ENCODE data around the gene CLTC. TPM values are rescaled to one million over a fixed set of nuclear protein-coding genes. Genes with fewer than 3 reads are reported as not detected.

Gene CLTC
- total RNA-seq, 2 experiments from 2014 or later, result 123 to 227 TPM

GRCh38 chr17:59643159-59644140 lies 23.8 kb downstream of the CLTC start:
- intact Hi-C loops (cut with micrococcal nuclease; ENCODE audit: unreplicated experiment), result no loop called here
- no TSS peak for BruUV-seq (replicated peaks)

GRCh38 chr17:59647288-59647687 lies 27.6 kb downstream of the CLTC start:
- CTCF ChIA-PET (ENCODE audit: unreplicated experiment), result no interaction called here
- Histone ChIP-seq H3K79me2 (ENCODE audit: insufficient read depth, low read depth, low read length) (peaks cover 80% of the 10 kb centered on the region), H3K9me3 (ENCODE audit: low read length) (no peaks in the 10 kb centered on the region), H4K20me1 (ENCODE audit: insufficient read depth, low read length) (peaks cover 13% of the 10 kb centered on the region), H3K4me1 (ENCODE audit: insufficient read depth, low read length, poor library complexity, severe bottlenecking) (peaks cover 20% of the 10 kb centered on the region), H3K36me3 (ENCODE audit: insufficient read depth, low read length) (peaks cover 88% of the 10 kb centered on the region), H3K4me2 (ENCODE audit: low read length) (no peak overlapping the region), H2AFZ (ENCODE audit: low read length) (no peak overlapping the region), H3K27ac (ENCODE audit: low read depth, low read length, poor library complexity, severe bottlenecking) (no peak overlapping the region), H3K9me2 (ENCODE audit: insufficient read depth, low read length) (no peaks in the 10 kb centered on the region), H3K4me3 (ENCODE audit: low read depth, low read length, poor library complexity, severe bottlenecking) (no peak overlapping the region)
- intact Hi-C loops (cut with micrococcal nuclease; ENCODE audit: unreplicated experiment), result loop anchor here (5.0 kb wide), 1 partner anchor 40 kb away; no protein-coding TSS in a partner anchor
- POLR2A ChIA-PET, result interaction anchor here (0.8 to 1.5 kb wide), 3 partner anchors 10 to 28 kb away, joined by 4 to 7 read pairs (median 4); no protein-coding TSS in a partner anchor
- no TSS peak for BruUV-seq (replicated peaks)
- no peak for DNase-seq (ENCODE audit: low spot score)
- no peak for TF ChIP-seq EZH2phosphoT487 (IDR thresholded peaks at IDR 0.05; ENCODE audit: borderline replicate concordance, low read depth, low read length)

More at GRCh38 chr17:59643159-59644140, 23.8 kb downstream of the CLTC start:
- no peaks in the 10 kb centered on the region for H3K9me3 ChIP-seq (ENCODE audit: low read length)
- H3K79me2 ChIP-seq (ENCODE audit: insufficient read depth, low read depth, low read length), result peaks cover 93% of the 10 kb centered on the region
- peaks cover 62% of the 10 kb centered on the region for H3K36me3 ChIP-seq (ENCODE audit: insufficient read depth, low read length)
- H2AFZ ChIP-seq (ENCODE audit: low read length), result no peak overlapping the region
- H4K20me1 ChIP-seq (ENCODE audit: insufficient read depth, low read length), result peaks cover 25% of the 10 kb centered on the region
- peak overlapping the region; percentile 57 for H3K4me3 ChIP-seq (ENCODE audit: low read depth, low read length, poor library complexity, severe bottlenecking)
- TF ChIP-seq EZH2phosphoT487 (IDR thresholded peaks at IDR 0.05; ENCODE audit: borderline replicate concordance, low read depth, low read length), result no peak
- TF ChIP-seq CTCF (conservative IDR thresholded peaks at IDR 0.05; ENCODE audit: low read length), result 0 out of 2 replicates have a peak, but pooled peaks have one; percentile 18
- peak overlapping the region; percentile 95 for H3K27ac ChIP-seq (ENCODE audit: low read depth, low read length, poor library complexity, severe bottlenecking)
- ChIA-PET CTCF (ENCODE audit: unreplicated experiment) (no interaction called here), POLR2A (interaction anchor here (0.6 to 2.8 kb wide), 9 partner anchors 9 to 31 kb away, joined by 3 to 23 read pairs (median 7); partner anchors contain the start of gene CLTC)
- H3K9me2 ChIP-seq (ENCODE audit: insufficient read depth, low read length), result no peaks in the 10 kb centered on the region
- peak; percentile 54 for DNase-seq (ENCODE audit: low spot score)
- peaks cover 57% of the 10 kb centered on the region for H3K4me1 ChIP-seq (ENCODE audit: insufficient read depth, low read length, poor library complexity, severe bottlenecking)
- peak overlapping the region; percentile 84 for H3K4me2 ChIP-seq (ENCODE audit: low read length)

- no peaks in the 10 kb centered on the region for H3K4me1 ChIP-seq (ENCODE audit: insufficient read depth, low read length, poor library complexity, severe bottlenecking)
- no peak for DNase-seq (ENCODE audit: low spot score)
- no peak overlapping the region for H3K27ac ChIP-seq (ENCODE audit: low read depth, low read length, poor library complexity, severe bottlenecking)
- TF ChIP-seq CTCF (conservative IDR thresholded peaks at IDR 0.05; ENCODE audit: low read length) (no peak), EZH2phosphoT487 (IDR thresholded peaks at IDR 0.05; ENCODE audit: borderline replicate concordance, low read depth, low read length) (no peak)
- peaks cover 58% of the 10 kb centered on the region; the same call in 1 of the 2 replicates for H3K79me2 ChIP-seq (ENCODE audit: insufficient read depth, low read depth, low read length)
- no peak overlapping the region for H3K4me2 ChIP-seq (ENCODE audit: low read length)
- H3K9me2 ChIP-seq (ENCODE audit: insufficient read depth, low read length), result no peaks in the 10 kb centered on the region
- H2AFZ ChIP-seq (ENCODE audit: low read length), result no peak overlapping the region
- peaks cover 98% of the 10 kb centered on the region for H3K36me3 ChIP-seq (ENCODE audit: insufficient read depth, low read length)
- H3K4me3 ChIP-seq (ENCODE audit: low read depth, low read length, poor library complexity, severe bottlenecking), result no peak overlapping the region
- 0 out of 2 replicates have a peak, but pooled peaks cover 5% of the 10 kb centered on the region for H3K9me3 ChIP-seq (ENCODE audit: low read length)
- ChIA-PET POLR2A (no interaction called here), CTCF (ENCODE audit: unreplicated experiment) (no interaction called here)
- intact Hi-C loops (cut with micrococcal nuclease; ENCODE audit: unreplicated experiment), result loop anchor here (5.0 kb wide), 1 partner anchor 37 kb away; no protein-coding TSS in a partner anchor
- peaks cover 5% of the 10 kb centered on the region; the same call in 1 of the 2 replicates for H4K20me1 ChIP-seq (ENCODE audit: insufficient read depth, low read length)
- no TSS peak for BruUV-seq (replicated peaks)
Measured at GRCh38 chr17:59649886-59650285, 30.2 kb downstream of the CLTC start.
